Activated CD4-positive, alpha-beta T cell treated with anti-CD3 and anti-CD28 coated beads, Interleukin-2, amount 50 U/mL, for 4 hours (primary cell): ENCODE measurements around the gene OR10H4.
"Not testable (repeated sequence)": the region's sequence is repeated elsewhere in the genome, so short reads cannot be mapped to it uniquely, and the experiment has no call there.

Experiments
- DNase-seq, 2 experiments: peaks; one replicate each; pipeline ENCODE4 v3.0.0-alpha.2; 2020

The OR10H4 gene

GRCh38 chr19:15948223-15949058 is at the start of gene OR10H4:
Gene OR10H4, plus strand, starts transcription at chr19:15949008. Its CDS starts 0 bp downstream, at chr19:15949008.
- no peak for DNase-seq

- DNase-seq: not testable (repeated sequence)
Measured at GRCh38 chr19:15899561-15899960, 49.2 kb upstream of the OR10H4 start.

- DNase-seq: not testable (repeated sequence)
Measured at GRCh38 chr19:15900032-15900431, 48.8 kb upstream of the OR10H4 start.

GRCh38 chr19:15900504-15900903 is 48.3 kb upstream of the OR10H4 start:
- DNase-seq: no peak

GRCh38 chr19:15902254-15902653 is 46.6 kb upstream of the OR10H4 start:
- no peak for DNase-seq

GRCh38 chr19:15902898-15903297 is 45.9 kb upstream of the OR10H4 start:
- not testable (repeated sequence) for DNase-seq

GRCh38 chr19:15905026-15905425 is 43.8 kb upstream of the OR10H4 start:
- DNase-seq: no peak

- DNase-seq: no peak
Measured at GRCh38 chr19:15911599-15912235, 37.1 kb upstream of the OR10H4 start.

- no peak for DNase-seq
Measured at GRCh38 chr19:15913384-15913783, 35.4 kb upstream of the OR10H4 start.

- DNase-seq: no peak
Measured at GRCh38 chr19:15913830-15914229, 35.0 kb upstream of the OR10H4 start.

GRCh38 chr19:15915109-15915508 is 33.7 kb upstream of the OR10H4 start:
- no peak for DNase-seq

GRCh38 chr19:15919243-15919642 is 29.6 kb upstream of the OR10H4 start:
- no peak for DNase-seq

- no peak for DNase-seq
Measured at GRCh38 chr19:15922021-15922420, 26.8 kb upstream of the OR10H4 start.

GRCh38 chr19:15923702-15924101 is 25.1 kb upstream of the OR10H4 start:
- no peak for DNase-seq

- DNase-seq: no peak
Measured at GRCh38 chr19:15926484-15926883, 22.3 kb upstream of the OR10H4 start.

GRCh38 chr19:15928321-15928720 is 20.5 kb upstream of the OR10H4 start:
- no peak for DNase-seq

GRCh38 chr19:15933761-15934331 is 15.0 kb upstream of the OR10H4 start:
- DNase-seq: not testable (repeated sequence)

- no peak for DNase-seq
Measured at GRCh38 chr19:15934332-15935078, 14.3 kb upstream of the OR10H4 start, which contains the start of gene CYP4F11. Gene CYP4F11, minus strand, starts transcription at chr19:15934529. Its CDS starts 121 bp downstream, at chr19:15934408.

GRCh38 chr19:15935167-15935702 is 13.6 kb upstream of the OR10H4 start:
- no peak for DNase-seq

- no peak for DNase-seq
Measured at GRCh38 chr19:15936173-15936572, 12.6 kb upstream of the OR10H4 start.

- no peak for DNase-seq
Measured at GRCh38 chr19:15936950-15937349, 11.9 kb upstream of the OR10H4 start.

- no peak for DNase-seq
Measured at GRCh38 chr19:15937771-15938170, 11.0 kb upstream of the OR10H4 start.

GRCh38 chr19:15944401-15944800 is 4.4 kb upstream of the OR10H4 start:
- DNase-seq: no peak
